Neural progenitor cell (in vitro differentiated cells): ENCODE data around the gene TRIO. TPM values are rescaled to one million over a fixed set of nuclear protein-coding genes. Genes with fewer than 3 reads are reported as not detected.

Experiments used
- DNase-seq: peaks from one replicate; pipeline ENCODE4 v3.0.0-alpha.2; 2016; ENCODE audit warnings: low spot score
- H2AFZ ChIP-seq: fragments of 200-600 bp; sonication (generic); replicated peaks from 2 replicates; pipeline ENCODE4 v1.6.1; 2016; ENCODE audit warnings: antibody characterized with exemption
- H3F3A ChIP-seq: fragments of 200-600 bp; sonication (generic); 2 replicates; pipeline ENCODE4 v1.6.1; 2016; ENCODE audit warnings: antibody characterized with exemption, low read depth
- H3K27ac ChIP-seq: fragments of 200-600 bp; sonication (generic); 2 replicates; pipeline ENCODE4 v1.5.1; 2016; ENCODE audit warnings: mild to moderate bottlenecking
- H3K27me3 ChIP-seq: fragments of 200-600 bp; sonication (generic); 2 replicates; pipeline ENCODE4 v1.6.1; 2016; ENCODE audit warnings: mild to moderate bottlenecking, moderate library complexity
- H3K36me3 ChIP-seq: fragments of 200-600 bp; sonication (generic); 2 replicates; pipeline ENCODE4 v1.5.1; 2016
- H3K4me1 ChIP-seq: fragments of 200-600 bp; sonication (generic); 2 replicates; pipeline ENCODE4 v1.6.1; 2016; ENCODE audit warnings: mixed run types
- H3K4me2 ChIP-seq: fragments of 200-600 bp; sonication (generic); 2 replicates; pipeline ENCODE4 v1.6.1; 2016
- H3K4me3 ChIP-seq: fragments of 200-600 bp; sonication (generic); 2 replicates; pipeline ENCODE4 v1.5.1; 2016
- H3K79me2 ChIP-seq: fragments of 200-600 bp; sonication (generic); 2 replicates; pipeline ENCODE4 v1.6.1; 2016; ENCODE audit warnings: low read depth
- H3K9ac ChIP-seq: fragments of 200-600 bp; sonication (generic); 2 replicates; pipeline ENCODE4 v1.6.1; 2016
- H3K9me3 ChIP-seq: fragments of 200-600 bp; sonication (generic); 2 replicates; pipeline ENCODE4 v1.5.1; 2016; ENCODE audit warnings: low read depth
- H4K20me1 ChIP-seq: fragments of 200-600 bp; sonication (generic); 2 replicates; pipeline ENCODE4 v1.6.1; 2016; ENCODE audit warnings: low read depth
- H3K27ac Mint-ChIP-seq: 3 replicates; pipeline ENCODE4 v1.8.0; 2021; ENCODE audit warnings: mixed read lengths
- H3K27me3 Mint-ChIP-seq: 2 replicates; pipeline ENCODE4 v1.8.0; 2022; ENCODE audit warnings: low read depth, mild to moderate bottlenecking, inconsistent platforms, moderate library complexity, mixed read lengths; ENCODE audit not compliant: insufficient read depth
- H3K36me3 Mint-ChIP-seq: 3 replicates; pipeline ENCODE4 v1.8.0; 2021; ENCODE audit warnings: mixed read lengths
- H3K4me1 Mint-ChIP-seq: 3 replicates; pipeline ENCODE4 v1.8.0; 2021; ENCODE audit warnings: mixed read lengths
- H3K4me3 Mint-ChIP-seq: 3 replicates; pipeline ENCODE4 v1.8.0; 2021; ENCODE audit warnings: mild to moderate bottlenecking, moderate library complexity, mixed read lengths
- H3K9me3 Mint-ChIP-seq: 3 replicates; pipeline ENCODE4 v1.8.0; 2020; ENCODE audit warnings: mixed read lengths
- EZH2 ChIP-seq: fragments of 200-600 bp; sonication (generic); IDR thresholded peaks from 2 replicates; pipeline ENCODE4 v1.6.1; 2017; ENCODE audit warnings: antibody characterized with exemption, mild to moderate bottlenecking, moderate library complexity
- EZH2phosphoT487 ChIP-seq: fragments of 200-600 bp; sonication (generic); IDR thresholded peaks from 2 replicates; pipeline ENCODE4 v1.6.1; 2017; ENCODE audit warnings: antibody characterized with exemption
- total RNA-seq: library from RNA; depleted of rRNA; stranded (reverse); fragments of >200 nt; gene quantifications from 2 replicates; pipeline ENCODE4 v1.2.3, GENCODE V29; 2015; ENCODE audit warnings: low replicate concordance
- TF ChIP-seq, protein P1 (sequence below): fragments of 200-600 bp; sonication (generic); IDR thresholded peaks from 2 replicates; pipeline ENCODE4 v1.5.1; 2017; ENCODE audit warnings: antibody characterized with exemption, mild to moderate bottlenecking

Gene TRIO
- total RNA-seq, 1 donor from 2014 or later: 84.7 TPM

DNA sequence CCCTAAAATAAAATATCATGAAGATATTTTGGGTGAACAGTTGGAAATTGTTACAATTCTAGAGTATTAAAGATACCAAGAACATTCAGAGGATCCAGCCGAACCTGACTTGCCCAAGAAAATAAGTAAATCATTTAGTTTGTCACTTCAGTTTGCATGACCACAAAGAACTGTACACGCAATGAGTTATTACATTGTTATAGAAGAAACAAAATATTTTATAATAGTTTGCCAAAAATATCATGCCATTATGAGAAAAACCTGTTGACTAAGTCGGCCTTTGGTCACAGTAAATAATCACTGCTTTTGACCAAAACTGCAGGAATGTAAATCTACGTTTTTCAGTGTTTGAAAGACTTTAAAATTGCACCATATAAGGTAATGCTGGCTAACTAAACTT, 27.9 kb downstream of the TRIO start:
- no peak overlapping the region for H3K4me2 ChIP-seq
- Mint-ChIP-seq H3K36me3 (peaks cover 18% of the 10 kb centered on the region), H3K27me3 (no peaks in the 10 kb centered on the region), H3K27ac (no peak overlapping the region), H3K4me1 (peaks cover 30% of the 10 kb centered on the region), H3K9me3 (peaks cover 24% of the 10 kb centered on the region), H3K4me3 (no peak overlapping the region)
- H3K4me1 ChIP-seq: peaks cover 47% of the 10 kb centered on the region
- TF ChIP-seq, protein P1, sequence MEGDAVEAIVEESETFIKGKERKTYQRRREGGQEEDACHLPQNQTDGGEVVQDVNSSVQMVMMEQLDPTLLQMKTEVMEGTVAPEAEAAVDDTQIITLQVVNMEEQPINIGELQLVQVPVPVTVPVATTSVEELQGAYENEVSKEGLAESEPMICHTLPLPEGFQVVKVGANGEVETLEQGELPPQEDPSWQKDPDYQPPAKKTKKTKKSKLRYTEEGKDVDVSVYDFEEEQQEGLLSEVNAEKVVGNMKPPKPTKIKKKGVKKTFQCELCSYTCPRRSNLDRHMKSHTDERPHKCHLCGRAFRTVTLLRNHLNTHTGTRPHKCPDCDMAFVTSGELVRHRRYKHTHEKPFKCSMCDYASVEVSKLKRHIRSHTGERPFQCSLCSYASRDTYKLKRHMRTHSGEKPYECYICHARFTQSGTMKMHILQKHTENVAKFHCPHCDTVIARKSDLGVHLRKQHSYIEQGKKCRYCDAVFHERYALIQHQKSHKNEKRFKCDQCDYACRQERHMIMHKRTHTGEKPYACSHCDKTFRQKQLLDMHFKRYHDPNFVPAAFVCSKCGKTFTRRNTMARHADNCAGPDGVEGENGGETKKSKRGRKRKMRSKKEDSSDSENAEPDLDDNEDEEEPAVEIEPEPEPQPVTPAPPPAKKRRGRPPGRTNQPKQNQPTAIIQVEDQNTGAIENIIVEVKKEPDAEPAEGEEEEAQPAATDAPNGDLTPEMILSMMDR: no peak
- TF ChIP-seq EZH2phosphoT487: no peak
- no peak overlapping the region for H3K27ac ChIP-seq
- H3K9me3 ChIP-seq: no peaks in the 10 kb centered on the region
- no peaks in the 10 kb centered on the region for H3K27me3 ChIP-seq
- H3K4me3 ChIP-seq: no peak overlapping the region
- H3K79me2 ChIP-seq: peaks cover 100% of the 10 kb centered on the region
- H2AFZ ChIP-seq: no peak overlapping the region
- H3K9ac ChIP-seq: no peak overlapping the region
- DNase-seq: no peak
- no peaks in the 10 kb centered on the region for H3K36me3 ChIP-seq
- H4K20me1 ChIP-seq: peaks cover 97% of the 10 kb centered on the region
- H3F3A ChIP-seq: no peaks in the 10 kb centered on the region

DNA sequence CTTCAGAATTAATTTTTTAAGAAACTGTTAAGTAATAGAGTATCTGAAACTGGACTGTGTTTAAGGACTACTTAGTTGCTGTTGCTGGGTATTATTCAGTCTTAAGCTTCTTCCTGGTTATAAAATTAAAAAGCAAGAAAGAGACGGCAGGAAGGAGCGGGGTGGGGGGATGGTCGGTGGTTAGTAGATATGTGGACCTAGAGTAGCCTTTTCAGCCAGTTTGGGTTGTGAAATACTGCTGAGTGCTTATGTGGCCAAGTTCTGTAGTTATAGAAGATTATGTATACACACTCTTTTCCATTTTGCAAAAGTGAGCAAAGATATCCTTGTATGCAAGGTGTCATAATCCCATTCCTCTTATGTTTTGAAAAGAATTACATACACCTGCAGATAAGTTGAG, 28.5 kb downstream of the TRIO start:
- H3K9me3 Mint-ChIP-seq: peaks cover 18% of the 10 kb centered on the region
- peaks cover 100% of the 10 kb centered on the region for H3K79me2 ChIP-seq
- H2AFZ ChIP-seq: no peak overlapping the region
- H3F3A ChIP-seq: no peaks in the 10 kb centered on the region
- H3K27me3 ChIP-seq: no peaks in the 10 kb centered on the region
- H3K27me3 Mint-ChIP-seq: no peaks in the 10 kb centered on the region
- no peak overlapping the region for H3K4me3 Mint-ChIP-seq
- peaks cover 30% of the 10 kb centered on the region for H3K4me1 Mint-ChIP-seq
- no peaks in the 10 kb centered on the region for H3K9me3 ChIP-seq
- peaks cover 13% of the 10 kb centered on the region for H3K36me3 Mint-ChIP-seq
- no peaks in the 10 kb centered on the region for H3K36me3 ChIP-seq
- H4K20me1 ChIP-seq: peaks cover 97% of the 10 kb centered on the region
- no peak overlapping the region for H3K27ac ChIP-seq
- TF ChIP-seq EZH2 (no peak), EZH2phosphoT487 (no peak)
- TF ChIP-seq, protein P1: no peak
- no peak overlapping the region for H3K9ac ChIP-seq
- peak overlapping the region; percentile 42 for H3K4me2 ChIP-seq
- no peak for DNase-seq
- peaks cover 47% of the 10 kb centered on the region for H3K4me1 ChIP-seq
- H3K27ac Mint-ChIP-seq: no peak overlapping the region
- no peak overlapping the region for H3K4me3 ChIP-seq

DNA sequence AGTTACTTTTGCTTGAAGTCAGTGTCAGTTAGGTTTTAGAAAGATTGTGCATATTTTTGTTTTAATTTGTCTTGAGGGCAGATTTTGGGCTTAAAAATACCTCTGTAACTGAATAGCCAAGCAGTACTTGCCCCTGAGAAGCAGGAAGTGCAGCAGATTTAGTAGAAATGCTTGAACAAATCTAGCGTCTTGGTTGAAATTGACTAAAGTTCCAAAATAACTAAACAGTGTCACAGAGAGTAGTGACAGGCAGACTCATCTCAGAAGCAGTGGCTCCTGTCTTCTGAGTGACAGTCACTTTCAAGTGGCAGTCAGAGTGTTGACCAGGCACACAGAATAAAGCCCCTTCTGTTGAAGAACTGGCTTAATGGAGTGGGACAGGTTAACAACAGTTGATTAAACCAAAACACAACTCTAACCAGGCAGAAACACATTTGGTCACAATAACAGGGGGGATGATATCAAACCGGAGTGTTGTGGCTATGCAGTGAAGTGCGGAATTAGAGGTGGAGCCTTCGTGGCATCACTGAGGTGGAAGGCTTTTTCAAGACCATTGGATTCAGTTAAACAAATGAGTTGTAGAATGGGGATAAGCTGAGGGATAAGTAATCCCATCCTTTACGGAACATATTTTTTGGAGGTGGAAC, 29.1 kb downstream of the TRIO start:
- Histone ChIP-seq H3K4me2 (peak overlapping the region; percentile 42), H3K27ac (no peak overlapping the region)
- DNase-seq: peak; percentile 52

More for the DNA sequence above, 29.1 kb downstream of the TRIO start:
- Histone ChIP-seq H3F3A (peaks cover 2% of the 10 kb centered on the region), H3K9me3 (no peaks in the 10 kb centered on the region), H3K27me3 (no peaks in the 10 kb centered on the region), H3K4me3 (no peak overlapping the region), H3K4me1 (peaks cover 47% of the 10 kb centered on the region), H3K36me3 (no peaks in the 10 kb centered on the region), H2AFZ (no peak overlapping the region), H3K9ac (no peak overlapping the region), H3K79me2 (peaks cover 100% of the 10 kb centered on the region), H4K20me1 (peaks cover 99% of the 10 kb centered on the region)
- Mint-ChIP-seq H3K36me3 (peaks cover 13% of the 10 kb centered on the region), H3K27me3 (no peaks in the 10 kb centered on the region), H3K27ac (no peak overlapping the region), H3K4me1 (peaks cover 33% of the 10 kb centered on the region), H3K9me3 (peaks cover 14% of the 10 kb centered on the region), H3K4me3 (no peak overlapping the region)
- TF ChIP-seq EZH2phosphoT487 (peak; percentile 41), EZH2 (no peak)
